Thoracic aorta (tissue), 2 donors: ENCODE measurements around the gene LST1. TPM values are rescaled to one million over a fixed set of nuclear protein-coding genes. Genes with fewer than 3 reads are reported as not detected.

Source experiments
- ATAC-seq: fragments of 150-250 bp; one replicate; pipeline ENCODE4 v1.8.0; 2017; ENCODE audit warnings: low read depth; ENCODE audit not compliant: insufficient number of reproducible peaks, low FRiP score
- DNase-seq: peaks from one replicate; pipeline ENCODE4 v3.0.0-alpha.2; 2020; ENCODE audit warnings: low spot score
- H3K27ac ChIP-seq, 2 donors: fragments of 200-600 bp; sonication (generic); 1 replicate in 1 of 2; 2 replicates in 1 of 2; pipeline ENCODE4 v1.5.1; 2016; ENCODE audit warnings: mild to moderate bottlenecking in 2 of 2, moderate library complexity in 2 of 2
- H3K27me3 ChIP-seq: fragments of 200-600 bp; sonication (generic); replicated peaks from 2 replicates; pipeline ENCODE4 v1.6.0; 2016; ENCODE audit warnings: mild to moderate bottlenecking; ENCODE audit not compliant: insufficient read depth
- H3K36me3 ChIP-seq: fragments of 200-600 bp; sonication (generic); one replicate; pipeline ENCODE4 v1.5.1; 2016
- H3K4me1 ChIP-seq, 2 donors: fragments of 200-600 bp; sonication (generic); 1 replicate in 1 of 2; 2 replicates in 1 of 2; pipeline versions ENCODE4 v1.5.1 to v1.6.0; 2016; ENCODE audit warnings: low read depth in 2 of 2, mild to moderate bottlenecking in 1 of 2; ENCODE audit not compliant: control insufficient read depth in 1 of 2
- H3K4me3 ChIP-seq: fragments of 200-600 bp; sonication (generic); 2 replicates; pipeline ENCODE4 v1.5.1; 2016; ENCODE audit warnings: mild to moderate bottlenecking
- H3K9me3 ChIP-seq: fragments of 200-600 bp; sonication (generic); 2 replicates; pipeline ENCODE4 v1.5.1; 2016
- CTCF ChIP-seq: fragments of 200-600 bp; sonication (generic); IDR thresholded peaks from one replicate; pipeline ENCODE4 v1.5.1; 2019; ENCODE audit warnings: antibody characterized with exemption
- total RNA-seq, 2 donors: library from RNA; depleted of rRNA; stranded (reverse); fragments of >200 nt; gene quantifications; one replicate each; pipeline versions ENCODE4 v1.1.0 to v1.2.3, GENCODE V29; 2016

The LST1 gene
- total RNA-seq, 2 donors from 2014 or later: 4.9 to 37.9 TPM

- peaks cover 97% of the 10 kb centered on the region for H3K36me3 ChIP-seq
- no peaks in the 10 kb centered on the region for H3K9me3 ChIP-seq
- no peak overlapping the region for H3K27ac ChIP-seq
- no peak for TF ChIP-seq CTCF
- no peak for DNase-seq
- H3K4me3 ChIP-seq: no peak overlapping the region
- H3K27me3 ChIP-seq: no peaks in the 10 kb centered on the region
- H3K4me1 ChIP-seq: no peaks in the 10 kb centered on the region
- no peak for ATAC-seq
Observed at GRCh38 chr6:31631681-31632278, 45.7 kb downstream of the LST1 start.

- H3K4me3 ChIP-seq: no peak overlapping the region
- no peak overlapping the region for H3K27ac ChIP-seq
- no peak for TF ChIP-seq CTCF
- no peaks in the 10 kb centered on the region for H3K9me3 ChIP-seq
- H3K36me3 ChIP-seq: peaks cover 96% of the 10 kb centered on the region
- no peaks in the 10 kb centered on the region for H3K4me1 ChIP-seq
- no peaks in the 10 kb centered on the region for H3K27me3 ChIP-seq
- ATAC-seq (no peak), DNase-seq (no peak)
Observed at GRCh38 chr6:31632279-31632946, 46.3 kb downstream of the LST1 start.

- H3K27ac ChIP-seq: no peak overlapping the region
- DNase-seq (no peak), ATAC-seq (no peak)
- TF ChIP-seq CTCF: no peak
- H3K4me3 ChIP-seq: no peak overlapping the region
- H3K9me3 ChIP-seq: no peaks in the 10 kb centered on the region
- H3K27me3 ChIP-seq: no peaks in the 10 kb centered on the region
- peaks cover 94% of the 10 kb centered on the region for H3K36me3 ChIP-seq
- no peaks in the 10 kb centered on the region for H3K4me1 ChIP-seq
Observed at GRCh38 chr6:31633447-31633846, 47.4 kb downstream of the LST1 start.

- no peak overlapping the region for H3K4me3 ChIP-seq
- no peak for TF ChIP-seq CTCF
- H3K27ac ChIP-seq: no peak overlapping the region
- H3K9me3 ChIP-seq: no peaks in the 10 kb centered on the region
- no peak for ATAC-seq
- no peaks in the 10 kb centered on the region for H3K4me1 ChIP-seq
- H3K36me3 ChIP-seq: peaks cover 88% of the 10 kb centered on the region
- no peak for DNase-seq
- no peaks in the 10 kb centered on the region for H3K27me3 ChIP-seq
Observed at GRCh38 chr6:31634131-31634530, 48.1 kb downstream of the LST1 start.

GRCh38 chr6:31634969-31635575 lies 49.0 kb downstream of the LST1 start:
- no peak for ATAC-seq
- H3K4me1 ChIP-seq: no peaks in the 10 kb centered on the region
- H3K9me3 ChIP-seq: no peaks in the 10 kb centered on the region
- no peak for DNase-seq
- no peak overlapping the region for H3K27ac ChIP-seq
- H3K36me3 ChIP-seq: peaks cover 88% of the 10 kb centered on the region
- no peak for TF ChIP-seq CTCF
- no peak overlapping the region for H3K4me3 ChIP-seq
- H3K27me3 ChIP-seq: no peaks in the 10 kb centered on the region
